Islet precursor cell (in vitro differentiated cells): ENCODE data around the gene ZNF646.

Experiments
- DNase-seq: peaks from one replicate; pipeline ENCODE4 v3.0.0-alpha.2; 2018

Gene ZNF646, protein sequence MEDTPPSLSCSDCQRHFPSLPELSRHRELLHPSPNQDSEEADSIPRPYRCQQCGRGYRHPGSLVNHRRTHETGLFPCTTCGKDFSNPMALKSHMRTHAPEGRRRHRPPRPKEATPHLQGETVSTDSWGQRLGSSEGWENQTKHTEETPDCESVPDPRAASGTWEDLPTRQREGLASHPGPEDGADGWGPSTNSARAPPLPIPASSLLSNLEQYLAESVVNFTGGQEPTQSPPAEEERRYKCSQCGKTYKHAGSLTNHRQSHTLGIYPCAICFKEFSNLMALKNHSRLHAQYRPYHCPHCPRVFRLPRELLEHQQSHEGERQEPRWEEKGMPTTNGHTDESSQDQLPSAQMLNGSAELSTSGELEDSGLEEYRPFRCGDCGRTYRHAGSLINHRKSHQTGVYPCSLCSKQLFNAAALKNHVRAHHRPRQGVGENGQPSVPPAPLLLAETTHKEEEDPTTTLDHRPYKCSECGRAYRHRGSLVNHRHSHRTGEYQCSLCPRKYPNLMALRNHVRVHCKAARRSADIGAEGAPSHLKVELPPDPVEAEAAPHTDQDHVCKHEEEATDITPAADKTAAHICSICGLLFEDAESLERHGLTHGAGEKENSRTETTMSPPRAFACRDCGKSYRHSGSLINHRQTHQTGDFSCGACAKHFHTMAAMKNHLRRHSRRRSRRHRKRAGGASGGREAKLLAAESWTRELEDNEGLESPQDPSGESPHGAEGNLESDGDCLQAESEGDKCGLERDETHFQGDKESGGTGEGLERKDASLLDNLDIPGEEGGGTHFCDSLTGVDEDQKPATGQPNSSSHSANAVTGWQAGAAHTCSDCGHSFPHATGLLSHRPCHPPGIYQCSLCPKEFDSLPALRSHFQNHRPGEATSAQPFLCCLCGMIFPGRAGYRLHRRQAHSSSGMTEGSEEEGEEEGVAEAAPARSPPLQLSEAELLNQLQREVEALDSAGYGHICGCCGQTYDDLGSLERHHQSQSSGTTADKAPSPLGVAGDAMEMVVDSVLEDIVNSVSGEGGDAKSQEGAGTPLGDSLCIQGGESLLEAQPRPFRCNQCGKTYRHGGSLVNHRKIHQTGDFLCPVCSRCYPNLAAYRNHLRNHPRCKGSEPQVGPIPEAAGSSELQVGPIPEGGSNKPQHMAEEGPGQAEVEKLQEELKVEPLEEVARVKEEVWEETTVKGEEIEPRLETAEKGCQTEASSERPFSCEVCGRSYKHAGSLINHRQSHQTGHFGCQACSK (N-terminal part only)

DNA sequence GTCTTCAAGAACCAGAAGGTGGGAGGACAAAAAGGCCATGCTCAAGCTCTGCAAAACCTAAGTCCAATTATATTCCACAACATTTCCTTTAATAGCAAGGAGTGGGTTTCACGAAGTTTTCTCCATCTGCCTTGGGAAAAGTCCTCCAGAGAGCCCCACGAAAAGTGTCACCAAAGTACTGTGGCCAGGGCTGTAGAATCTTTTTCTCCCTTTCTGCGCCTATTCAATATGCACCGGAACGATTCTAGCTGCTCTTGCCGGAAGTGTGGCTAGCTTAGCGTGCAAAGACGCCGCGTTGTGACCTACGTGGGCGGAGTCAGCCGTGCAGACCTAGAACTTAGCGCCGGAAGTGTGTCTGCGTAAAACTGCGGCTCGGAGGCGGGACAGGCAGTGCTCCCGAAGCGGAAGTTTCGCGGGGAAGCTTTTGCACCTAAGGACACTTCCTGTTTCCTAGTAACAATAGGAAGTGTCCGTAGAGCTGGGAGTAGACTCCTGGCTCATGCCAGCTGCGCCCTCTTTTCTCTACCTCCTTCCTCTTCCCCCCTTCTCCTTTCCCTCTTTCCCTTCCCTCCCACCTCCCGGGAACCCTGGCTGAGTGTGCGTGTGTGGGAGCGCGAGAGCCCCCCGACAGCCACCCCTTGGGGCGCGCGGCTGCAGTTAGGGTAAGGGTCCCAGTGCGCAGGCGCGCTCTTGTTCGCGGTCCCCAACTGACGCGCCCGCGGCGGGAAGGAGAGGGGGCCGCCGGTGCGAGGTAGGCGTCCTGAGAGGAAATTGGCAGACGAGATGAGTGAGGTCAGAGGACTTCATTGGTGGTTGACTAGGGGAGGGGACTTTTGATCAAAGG lies at the start of gene ZNF646, which contains the start of gene ZNF668:
Gene ZNF646 (plus strand): TSS at position 453 of the 844 bp plus-strand sequence. CDS start 1,903 bp downstream, outside the sequence.
Gene ZNF668 (minus strand): TSS at position 271 of the 844 bp plus-strand sequence. CDS start 9,781 bp downstream, outside the sequence.
- DNase-seq: peak; percentile 99

DNA sequence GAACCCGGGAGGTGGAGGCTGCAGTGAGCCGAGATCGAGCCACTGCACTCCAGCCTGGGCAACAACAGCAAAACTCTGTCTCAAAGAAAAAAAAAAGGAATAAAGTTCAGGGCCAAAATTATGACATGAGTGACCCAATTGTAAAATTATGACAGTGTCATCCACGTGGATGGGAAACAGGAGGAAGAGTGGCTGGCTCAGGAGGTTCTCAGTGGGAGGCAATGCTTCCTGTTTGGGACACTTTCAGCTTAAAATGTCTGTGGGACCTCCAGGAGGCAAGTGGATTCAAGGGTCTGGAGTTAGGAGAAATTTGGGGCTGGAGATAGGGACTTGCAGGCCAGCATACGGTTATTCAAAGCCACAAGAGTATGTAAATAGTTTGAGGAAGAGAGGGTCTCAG lies 48.9 kb upstream of the ZNF646 start:
- no peak for DNase-seq

DNA sequence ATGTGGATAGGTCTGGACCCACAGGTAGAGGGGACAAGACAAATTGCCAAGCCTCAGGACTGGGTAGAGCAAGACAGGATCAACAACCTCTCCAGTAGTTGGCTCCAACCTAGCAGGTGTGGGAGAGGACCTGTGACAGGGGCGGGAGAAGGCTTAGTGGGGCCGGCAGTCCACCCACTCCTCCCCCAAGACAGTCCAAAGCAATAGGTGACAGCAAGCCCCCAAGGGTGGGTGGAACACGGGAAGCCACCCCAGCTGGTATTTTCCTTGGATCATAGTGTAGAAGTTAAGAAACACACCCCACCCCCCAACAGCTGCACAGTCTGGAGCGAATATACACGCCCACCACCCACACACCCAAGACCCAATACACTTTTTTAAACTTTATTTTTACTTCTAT lies 45.0 kb upstream of the ZNF646 start:
- no peak for DNase-seq

DNA sequence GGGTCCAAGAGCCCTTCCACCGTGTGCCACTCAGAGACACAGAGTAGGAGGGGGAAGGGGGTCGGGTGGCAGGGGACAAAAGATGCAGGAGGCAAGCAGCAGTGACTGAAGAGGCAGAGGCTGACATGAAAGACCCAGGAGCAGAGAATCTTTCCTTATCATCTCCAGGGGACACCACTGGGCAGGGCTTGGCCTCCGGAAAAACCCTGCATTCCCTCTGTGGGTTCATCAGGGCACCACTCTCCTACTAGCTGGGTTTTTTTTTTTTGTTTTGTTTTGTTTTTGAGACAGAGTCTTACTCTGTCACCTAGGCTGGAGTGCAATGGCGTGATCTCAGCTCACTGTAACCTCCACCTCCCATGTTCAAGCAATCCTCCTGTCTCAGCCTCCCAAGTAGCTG lies 42.9 kb upstream of the ZNF646 start:
- DNase-seq: no peak

DNA sequence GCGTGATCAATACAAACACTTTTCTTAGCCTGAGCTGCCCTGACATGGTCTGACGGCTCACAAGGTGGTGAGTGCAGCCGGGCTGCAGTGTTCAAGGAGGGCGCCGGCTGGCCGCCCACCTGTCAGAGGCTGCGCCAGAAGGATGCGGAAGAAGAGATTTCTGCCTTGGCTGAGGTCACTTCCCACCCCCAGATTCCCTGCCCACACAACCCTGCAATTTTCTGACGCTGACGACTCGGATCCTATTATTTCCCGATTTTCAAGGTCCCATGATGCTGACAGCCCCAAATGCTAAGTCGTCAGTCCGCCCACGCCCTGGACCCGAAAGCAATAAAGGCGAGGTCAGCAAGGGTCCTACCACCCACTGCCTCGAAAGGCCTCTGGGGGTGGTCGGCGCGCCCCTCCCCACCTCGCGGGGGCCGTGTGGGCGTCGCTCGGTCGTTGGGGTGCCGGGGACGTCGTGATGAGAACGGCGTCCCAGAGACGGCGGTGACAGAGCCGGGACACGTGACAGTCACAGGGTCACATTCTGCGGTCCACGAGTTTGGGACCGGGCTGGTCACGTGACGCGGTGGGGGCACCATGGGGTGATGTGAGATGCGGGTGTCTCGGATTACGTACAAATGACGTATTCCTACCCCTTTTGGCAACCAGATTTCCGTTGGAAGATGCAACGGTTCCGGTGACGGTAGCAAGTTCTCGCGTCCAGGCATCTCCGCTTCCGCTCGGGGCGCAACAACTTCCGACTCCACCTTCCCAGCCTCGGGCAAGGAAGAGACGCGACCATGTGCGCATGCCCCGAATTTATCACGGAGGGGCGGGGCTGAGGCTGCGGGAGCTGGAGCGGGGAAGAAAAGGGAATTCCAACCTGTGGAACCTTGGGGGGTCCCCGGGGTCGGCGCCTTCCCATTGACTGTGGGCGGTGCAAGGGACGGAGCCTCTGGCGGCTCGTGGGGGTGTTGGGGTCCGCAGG lies 41.2 kb upstream of the ZNF646 start, which contains the start of gene STX4:
Gene STX4 (plus strand): TSS at position 823 of the 973 bp plus-strand sequence. CDS start 248 bp downstream, outside the sequence.
- peak; percentile 96 for DNase-seq

DNA sequence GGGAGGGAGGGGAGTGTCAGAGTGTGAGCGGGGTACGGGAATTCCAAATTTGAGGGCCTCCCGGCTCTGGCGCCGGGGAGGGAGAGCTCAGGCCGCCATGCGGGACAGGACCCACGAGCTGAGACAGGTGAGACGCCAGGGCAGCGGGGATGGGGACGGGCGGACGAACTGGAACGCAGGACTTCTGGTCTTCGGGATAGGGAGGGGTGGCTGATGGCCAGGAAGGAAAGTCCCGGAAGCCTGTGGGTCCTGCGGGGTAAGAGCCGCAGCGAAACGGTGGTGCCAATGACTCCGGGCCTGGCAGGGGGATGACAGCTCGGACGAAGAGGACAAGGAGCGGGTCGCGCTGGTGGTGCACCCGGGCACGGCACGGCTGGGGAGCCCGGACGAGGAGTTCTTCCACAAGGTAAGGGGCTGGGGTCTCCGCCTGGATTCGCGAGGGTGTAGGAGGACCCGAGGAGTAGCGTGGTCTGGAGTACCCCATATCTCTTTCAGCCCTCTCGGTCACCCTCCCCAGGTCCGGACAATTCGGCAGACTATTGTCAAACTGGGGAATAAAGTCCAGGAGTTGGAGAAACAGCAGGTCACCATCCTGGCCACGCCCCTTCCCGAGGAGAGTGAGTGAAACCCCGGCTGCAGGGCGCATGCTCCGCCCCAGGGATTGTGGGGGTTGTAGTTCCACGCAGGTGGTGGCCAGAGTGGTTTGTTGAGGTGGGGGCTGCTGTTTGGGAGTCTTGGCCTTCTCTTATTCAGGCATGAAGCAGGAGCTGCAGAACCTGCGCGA lies 40.3 kb upstream of the ZNF646 start:
- DNase-seq: peak; percentile 88

DNA sequence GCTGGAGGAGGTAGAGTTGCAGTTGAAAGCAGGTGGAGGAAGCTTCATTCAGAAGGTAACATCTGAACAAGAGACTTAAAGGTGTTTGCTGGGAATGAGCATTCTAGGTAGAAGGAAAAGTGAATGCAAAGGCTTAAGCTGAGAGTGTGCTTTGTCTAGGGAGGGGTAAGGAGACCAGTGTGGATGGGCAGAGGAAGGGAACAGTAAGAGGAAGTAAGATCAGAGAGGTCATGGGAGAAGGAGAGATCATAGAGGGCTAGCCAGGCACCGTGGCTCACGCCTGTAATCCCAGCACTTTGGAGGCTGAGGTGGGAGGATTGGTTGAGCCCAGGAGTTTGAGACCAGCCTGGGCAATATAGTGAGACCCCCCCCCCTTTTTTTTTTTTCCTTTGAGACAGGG lies 37.5 kb upstream of the ZNF646 start:
- DNase-seq: no peak

DNA sequence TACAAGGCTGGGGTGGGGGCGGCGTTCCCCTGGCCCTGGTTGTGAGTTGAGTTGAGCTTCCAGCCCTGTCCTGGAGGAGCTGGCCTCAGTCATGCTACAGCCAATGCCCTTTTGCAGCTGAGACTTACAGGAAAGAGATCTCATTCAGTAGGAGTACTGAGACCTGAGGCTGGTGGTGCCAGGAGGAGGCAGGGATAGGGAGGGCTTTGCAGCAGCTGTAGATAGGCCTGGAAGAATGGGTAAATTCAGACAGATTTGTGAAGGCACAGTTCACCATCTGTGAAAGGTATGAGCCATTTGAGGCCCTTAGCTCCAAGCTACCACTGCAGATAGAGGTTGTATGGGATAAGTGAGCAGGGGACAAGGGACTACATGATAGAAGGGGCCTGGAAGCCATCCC lies 35.2 kb upstream of the ZNF646 start:
- DNase-seq: no peak

DNA sequence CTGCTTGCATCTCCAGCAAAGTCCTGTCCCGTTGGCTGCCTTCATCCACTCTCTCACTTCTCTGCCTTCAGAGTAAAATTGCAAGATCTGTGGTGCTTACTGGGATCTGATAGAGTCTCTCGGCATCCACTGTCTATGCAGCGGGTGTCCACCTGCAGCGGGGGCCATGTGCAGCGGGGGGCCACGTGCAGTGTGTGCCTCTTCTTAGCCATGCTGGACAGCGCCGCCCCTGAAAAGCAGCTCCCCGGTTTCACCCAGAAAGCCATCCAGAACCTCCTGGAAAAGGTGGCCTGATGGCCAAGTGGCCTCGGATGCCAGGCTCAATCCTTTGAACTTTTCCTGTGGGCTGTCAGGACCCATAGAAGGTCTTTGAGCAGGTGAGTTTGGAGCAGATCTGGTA lies 31.4 kb upstream of the ZNF646 start:
- DNase-seq: no peak

DNA sequence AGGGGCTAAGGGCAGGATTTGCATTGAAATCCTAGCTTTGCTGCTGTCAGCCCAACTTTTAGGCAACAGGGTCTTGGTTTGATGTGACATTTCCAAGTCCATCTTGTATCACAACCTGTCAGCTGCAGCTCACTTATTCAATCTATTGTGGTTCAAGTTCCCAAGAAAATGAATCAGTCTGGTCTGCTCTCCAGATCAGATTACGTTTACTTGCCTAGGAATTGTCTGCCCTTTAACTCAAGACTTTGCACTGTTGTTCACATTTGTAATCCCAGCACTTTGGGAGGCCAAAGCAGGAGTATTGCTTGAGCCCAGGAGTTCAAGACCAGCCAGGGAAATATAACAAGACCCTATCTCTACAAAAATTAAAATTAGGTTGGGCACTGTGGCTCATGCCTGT lies 30.9 kb upstream of the ZNF646 start:
- DNase-seq: no peak

DNA sequence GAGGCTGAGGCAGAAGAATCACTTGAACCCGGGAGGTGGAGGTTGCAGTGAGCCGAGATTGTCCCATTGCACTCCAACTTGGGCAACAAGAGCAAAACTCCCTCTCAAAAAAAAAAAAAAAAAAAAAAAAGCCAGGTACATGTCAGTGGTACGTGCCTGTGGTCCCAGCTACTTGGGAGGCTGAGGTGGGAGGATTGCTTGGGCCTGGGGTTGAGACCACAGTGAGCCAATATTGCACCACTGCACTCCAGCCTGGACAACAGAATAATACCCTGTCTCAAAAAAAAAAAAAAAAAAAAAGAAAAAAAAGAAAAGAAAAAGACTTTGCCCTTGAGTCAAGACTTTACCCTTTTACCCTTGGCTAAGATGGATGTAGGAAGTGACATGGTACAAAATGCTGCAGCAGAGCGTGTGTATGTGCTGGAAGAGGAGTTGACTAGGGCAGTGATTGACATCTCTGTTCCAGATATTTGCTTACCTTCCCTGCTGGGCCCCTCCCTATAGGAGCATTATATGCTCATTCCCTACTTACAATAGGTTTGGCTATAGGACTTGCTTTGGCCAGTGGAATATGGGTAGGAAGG lies 30.2 kb upstream of the ZNF646 start:
- DNase-seq: no peak

DNA sequence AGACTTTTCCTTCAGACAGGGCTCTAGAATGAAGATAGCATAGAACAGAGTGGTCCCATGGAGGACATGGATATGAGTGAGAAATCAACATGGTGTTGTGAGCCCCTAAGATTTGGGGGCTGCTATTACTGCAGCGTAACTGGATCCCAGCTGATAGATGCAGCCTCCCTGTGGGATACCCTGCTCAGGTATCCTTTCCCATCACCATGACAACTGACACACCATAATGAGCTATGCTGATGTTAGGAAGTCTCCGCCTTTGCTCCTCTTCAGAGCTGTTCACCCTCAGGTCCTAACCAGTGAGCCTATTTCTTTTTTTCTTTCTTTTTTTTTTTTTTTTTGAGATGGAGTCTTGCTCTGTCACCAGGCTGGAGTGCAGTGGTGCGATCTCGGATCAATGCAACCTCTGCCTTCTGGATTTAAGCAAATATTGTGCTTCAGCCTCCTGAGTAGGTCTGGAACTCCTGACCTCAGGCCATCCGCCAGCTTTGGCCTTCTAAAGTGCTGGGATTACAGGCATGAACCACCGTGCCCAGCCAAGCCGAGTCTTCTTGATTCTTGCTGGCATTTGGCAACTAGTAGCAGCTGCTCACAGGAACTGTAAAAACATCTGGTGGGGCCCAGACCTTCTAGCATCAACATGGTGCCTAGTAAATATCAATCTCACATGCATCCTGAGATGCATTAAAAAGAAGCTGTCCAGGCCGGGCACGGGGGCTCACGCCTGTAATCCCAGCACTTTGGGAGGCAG lies 23.8 kb upstream of the ZNF646 start:
- no peak for DNase-seq

DNA sequence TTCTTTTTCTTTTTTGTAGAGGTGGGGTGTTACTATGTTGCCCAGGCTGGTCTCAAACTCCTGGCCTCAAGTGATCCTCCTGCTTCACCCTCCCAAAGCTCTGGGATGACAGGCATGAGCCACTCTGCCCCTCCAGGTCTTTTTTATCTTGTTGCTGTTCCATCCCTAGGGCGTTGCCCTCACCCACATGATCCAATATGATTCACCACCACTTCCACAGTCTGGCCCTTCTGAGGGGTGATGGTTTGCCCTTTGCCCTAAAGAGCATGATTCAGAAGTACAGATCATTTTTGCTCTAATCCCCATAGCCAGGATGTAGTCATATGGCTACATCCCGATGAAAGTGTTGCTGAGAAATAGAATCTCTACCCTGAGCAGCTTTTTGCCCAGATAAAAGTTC lies 22.1 kb upstream of the ZNF646 start:
- DNase-seq: no peak

DNA sequence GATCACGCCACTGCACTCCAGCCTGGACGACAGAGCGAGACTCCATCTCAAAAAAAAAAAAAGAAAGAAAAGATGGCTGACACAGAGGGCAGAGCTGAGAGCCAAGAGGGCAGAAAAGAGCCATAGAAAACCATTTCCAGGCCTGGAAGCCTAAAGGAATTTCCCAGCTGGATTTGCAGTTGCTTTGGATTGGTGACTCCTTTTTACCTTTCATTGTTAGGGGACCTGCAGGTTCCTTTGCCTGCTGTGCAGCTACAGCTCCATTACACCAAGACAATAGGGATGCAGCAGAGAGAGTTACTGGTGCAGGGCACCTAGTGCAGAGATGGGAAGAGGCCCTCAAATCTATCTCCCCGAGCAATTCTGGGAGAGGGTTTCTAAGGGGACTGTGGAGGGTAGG lies 18.6 kb upstream of the ZNF646 start:
- DNase-seq: no peak

DNA sequence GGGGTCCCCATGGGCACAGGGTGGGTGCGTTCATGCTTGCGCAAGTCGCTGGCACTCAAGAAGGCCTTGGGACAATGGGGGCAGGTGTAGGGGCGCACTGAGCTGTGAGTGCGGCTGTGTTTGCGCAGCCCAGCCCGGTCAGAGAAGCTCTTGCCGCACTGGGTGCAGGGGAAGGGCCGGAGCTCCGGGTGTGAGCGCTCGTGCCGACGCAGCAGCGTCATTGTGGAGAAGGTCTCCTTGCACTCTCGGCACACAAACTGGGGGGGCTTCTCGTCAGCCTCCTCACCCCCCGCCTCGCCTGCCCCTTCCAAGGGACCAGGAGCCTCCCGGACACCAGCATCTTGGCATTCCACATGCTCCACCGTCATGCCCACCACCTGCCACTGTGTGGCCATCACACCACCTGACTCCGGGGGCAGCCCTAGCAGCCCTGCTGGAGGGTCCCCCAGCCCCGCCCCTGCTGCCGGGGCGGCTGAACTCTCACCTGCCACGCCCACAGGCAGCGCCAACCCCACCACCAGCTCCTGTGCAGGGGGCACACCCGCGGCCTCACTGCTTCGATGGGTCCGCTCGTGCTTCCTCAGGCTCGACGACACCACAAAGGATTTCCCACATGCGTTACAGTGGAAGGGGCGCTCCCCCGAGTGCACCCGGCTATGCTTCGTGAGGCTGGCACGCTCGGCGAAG lies 13.0 kb upstream of the ZNF646 start:
- DNase-seq: no peak

DNA sequence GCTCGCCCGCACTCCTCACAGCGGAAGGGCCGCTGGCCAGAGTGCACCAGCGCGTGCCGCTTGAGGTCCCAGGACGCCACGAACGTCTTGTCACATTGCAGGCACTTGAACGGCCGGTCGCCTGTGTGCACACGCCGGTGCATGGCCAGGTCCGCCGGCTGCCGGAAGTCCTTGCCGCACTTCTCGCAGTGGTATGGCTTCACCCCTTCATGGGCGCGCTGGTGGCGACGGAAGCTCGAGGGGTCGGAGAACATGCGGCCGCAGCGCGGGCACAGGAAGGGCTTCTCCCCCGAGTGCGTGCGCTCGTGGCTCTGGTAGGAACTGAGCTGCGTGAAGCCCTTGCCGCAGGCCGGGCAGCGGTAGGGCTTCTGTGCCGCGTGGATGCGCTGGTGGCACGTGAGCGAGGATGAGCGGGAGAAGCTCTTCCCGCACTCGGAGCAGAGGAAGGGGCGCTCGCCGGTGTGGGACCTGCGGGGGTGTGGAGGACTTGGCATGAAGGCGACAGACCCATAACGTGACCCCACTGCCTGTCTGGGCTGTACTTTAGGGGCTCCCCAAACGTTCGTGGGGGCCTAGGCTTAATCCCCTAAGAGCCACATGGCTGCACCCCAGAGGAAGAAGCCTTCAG lies 12.3 kb upstream of the ZNF646 start:
- DNase-seq: no peak

DNA sequence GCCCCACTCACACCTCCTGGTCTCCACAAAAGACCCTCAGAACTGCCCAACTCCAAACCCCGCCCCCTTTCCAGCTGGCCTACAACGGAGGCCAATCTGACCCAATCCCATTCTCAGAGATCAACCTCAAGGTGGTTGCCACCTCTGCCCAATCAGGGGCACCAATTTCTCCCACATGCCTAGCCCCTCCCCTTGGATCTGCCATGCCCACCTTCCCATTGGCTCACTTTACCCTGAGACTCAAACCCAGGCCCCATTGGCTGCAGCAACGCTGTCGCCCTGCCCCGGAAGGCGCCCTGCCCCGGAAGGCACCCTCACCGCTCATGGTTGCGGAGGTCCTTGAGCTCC lies 10.8 kb upstream of the ZNF646 start:
- DNase-seq: no peak
